HepG2 (cell line): ENCODE data around the gene LRPAP1. TPM values are rescaled to one million over a fixed set of nuclear protein-coding genes. Genes with fewer than 3 reads are reported as not detected.

Experiments
- ARNT ChIP-seq: fragments of 450-650 bp; IDR thresholded peaks from 2 replicates; pipeline ENCODE4 v1.6.1; 2017
- DPF2 ChIP-seq: sonication (generic); formaldehyde crosslinking; IDR thresholded peaks from 2 replicates; pipeline ENCODE4 v1.4.0; 2020; ENCODE audit warnings: mild to moderate bottlenecking, low read depth, missing genetic modification reagents, borderline replicate concordance
- GPN1 ChIP-seq: sonication (generic); formaldehyde crosslinking; IDR thresholded peaks from 2 replicates; pipeline ENCODE4 v1.5.1; 2020; ENCODE audit warnings: missing genetic modification reagents, borderline replicate concordance
- GTF3A ChIP-seq: sonication (generic); formaldehyde crosslinking; conservative IDR thresholded peaks from 2 replicates; pipeline ENCODE4 v1.4.0; 2020; ENCODE audit warnings: mild to moderate bottlenecking, missing genetic modification reagents
- HMG20B ChIP-seq: conservative IDR thresholded peaks from 2 replicates; pipeline ENCODE4 v1.6.1; 2016; ENCODE audit warnings: missing genetic modification reagents, missing compliant biosample characterization
- HNF4A ChIP-seq: sonication (generic); formaldehyde crosslinking; IDR thresholded peaks from 2 replicates; pipeline ENCODE4 v1.4.0; 2020; ENCODE audit warnings: missing genetic modification reagents
- HOXA3 ChIP-seq: sonication (generic); formaldehyde crosslinking; IDR thresholded peaks from 2 replicates; pipeline ENCODE4 v1.5.0; 2020; ENCODE audit warnings: missing genetic modification reagents
- IRX3 ChIP-seq: sonication (generic); formaldehyde crosslinking; IDR thresholded peaks from 2 replicates; pipeline ENCODE4 v1.8.1; 2023; ENCODE audit warnings: mild to moderate bottlenecking, low read depth, missing genetic modification reagents, borderline replicate concordance
- KLF11 ChIP-seq: IDR thresholded peaks from 2 replicates; pipeline ENCODE4 v1.6.1; 2016; ENCODE audit warnings: missing compliant biosample characterization
- KLF13 ChIP-seq: sonication (generic); formaldehyde crosslinking; IDR thresholded peaks from 2 replicates; pipeline ENCODE4 v1.4.0; 2020; ENCODE audit warnings: mild to moderate bottlenecking, missing genetic modification reagents
- LCORL ChIP-seq, 2 experiments: fragments of 450-650 bp in 1 of 2; sonication (generic) in 1 of 2; formaldehyde crosslinking in 1 of 2; IDR thresholded peaks; 2 replicates each; pipeline versions ENCODE4 v1.5.0 to v1.6.1; 2017 to 2020; ENCODE audit warnings: antibody characterized with exemption in 1 of 2, missing genetic modification reagents in 1 of 2
- MIER2 ChIP-seq: IDR thresholded peaks from 2 replicates; pipeline ENCODE4 v1.6.1; 2016; ENCODE audit warnings: missing biosample characterization, missing genetic modification reagents
- MTA1 ChIP-seq: sonication (generic); formaldehyde crosslinking; IDR thresholded peaks from 2 replicates; pipeline ENCODE4 v1.4.0; 2020; ENCODE audit warnings: missing genetic modification reagents, mild to moderate bottlenecking, borderline replicate concordance
- NAIF1 ChIP-seq: sonication (generic); formaldehyde crosslinking; IDR thresholded peaks from 2 replicates; pipeline ENCODE4 v1.5.0; 2020; ENCODE audit warnings: mild to moderate bottlenecking, missing genetic modification reagents, borderline replicate concordance
- SAP130 ChIP-seq: IDR thresholded peaks from 2 replicates; pipeline ENCODE4 v1.6.1; 2016; ENCODE audit warnings: low read depth
- ZBTB7A ChIP-seq: sonication (generic); formaldehyde crosslinking; IDR thresholded peaks from 2 replicates; pipeline ENCODE4 v1.8.0; 2022; ENCODE audit warnings: mild to moderate bottlenecking, missing genetic modification reagents
- ZNF383 ChIP-seq: sonication (generic); formaldehyde crosslinking; IDR thresholded peaks from 2 replicates; pipeline ENCODE4 v1.4.0; 2020; ENCODE audit warnings: missing genetic modification reagents, mild to moderate bottlenecking, borderline replicate concordance
- ZNF431 ChIP-seq: sonication (generic); formaldehyde crosslinking; IDR thresholded peaks from 2 replicates; pipeline ENCODE4 v1.9.0; 2022; ENCODE audit warnings: missing genetic modification reagents, low read depth, mild to moderate bottlenecking, borderline replicate concordance
- ZNF549 ChIP-seq: sonication (generic); formaldehyde crosslinking; IDR thresholded peaks from 2 replicates; pipeline ENCODE4 v1.5.0; 2020; ENCODE audit warnings: missing genetic modification reagents
- ZNF577 ChIP-seq: sonication (generic); formaldehyde crosslinking; IDR thresholded peaks from 2 replicates; pipeline ENCODE4 v1.4.0; 2020; ENCODE audit warnings: mild to moderate bottlenecking, low read depth, missing genetic modification reagents, borderline replicate concordance
- ZNF766 ChIP-seq: sonication (generic); formaldehyde crosslinking; IDR thresholded peaks from 2 replicates; pipeline ENCODE4 v1.5.0; 2020; ENCODE audit warnings: missing genetic modification reagents, borderline replicate concordance
- ZNF790 ChIP-seq: sonication (generic); formaldehyde crosslinking; IDR thresholded peaks from 2 replicates; pipeline ENCODE4 v1.8.0; 2022; ENCODE audit warnings: missing genetic modification reagents, mild to moderate bottlenecking, borderline replicate concordance
- ZNF816 ChIP-seq: sonication (generic); formaldehyde crosslinking; IDR thresholded peaks from 2 replicates; pipeline ENCODE4 v1.8.0; 2022; ENCODE audit warnings: missing genetic modification reagents, mild to moderate bottlenecking, borderline replicate concordance
- ZSCAN29 ChIP-seq: sonication (generic); formaldehyde crosslinking; conservative IDR thresholded peaks from 2 replicates; pipeline ENCODE4 v1.4.0; 2020; ENCODE audit warnings: mild to moderate bottlenecking, missing genetic modification reagents
- polyA plus RNA-seq, 8 experiments: library from polyadenylated mRNA; depleted of rRNA in 3 of 8; stranded (reverse) in 7 of 8; unstranded in 1 of 8; fragments of >200 nt; fragmentation: Illumina TruSeq in 4 of 8; extraction: Trizol in 4 of 8; gene quantifications; 2 replicates each; pipeline versions ENCODE4 v1.2.1 to v1.2.3, GENCODE V29; 2011 to 2016; ENCODE audit warnings: low read depth in 4 of 8, missing spikeins in 1 of 8, mixed read lengths in 1 of 8; ENCODE audit not compliant: insufficient read depth in 1 of 8
- total RNA-seq, 5 experiments: library from RNA; depleted of rRNA; stranded (reverse); fragments of >200 nt; fragmentation: Illumina TruSeq; extraction: Trizol; gene quantifications; 2 replicates each; pipeline ENCODE4 v1.2.3, GENCODE V29; 2016; ENCODE audit warnings: low read depth in 1 of 5
- TF ChIP-seq, protein P1 (sequence below): sonication (generic); formaldehyde crosslinking; IDR thresholded peaks from 2 replicates; pipeline ENCODE4 v1.4.0; 2020; ENCODE audit warnings: low read depth, mild to moderate bottlenecking, missing genetic modification reagents
- TF ChIP-seq, protein P2 (sequence below): IDR thresholded peaks from 2 replicates; pipeline ENCODE4 v1.6.1; 2012; ENCODE audit warnings: inconsistent platforms
- TF ChIP-seq, protein P3 (sequence below): sonication (generic); formaldehyde crosslinking; IDR thresholded peaks from 2 replicates; pipeline ENCODE4 v1.4.0; 2020; ENCODE audit warnings: mild to moderate bottlenecking, missing genetic modification reagents
- TF ChIP-seq, protein P4 (sequence below): sonication (generic); formaldehyde crosslinking; IDR thresholded peaks from 2 replicates; pipeline ENCODE4 v1.8.0; 2023; ENCODE audit warnings: mild to moderate bottlenecking, missing genetic modification reagents
- TF ChIP-seq, protein P5 (sequence below): IDR thresholded peaks from 2 replicates; pipeline ENCODE4 v1.6.1; 2016

The LRPAP1 gene
- total and polyA plus RNA-seq, 2 of the 13 experiments (the other 11 are each of a cell fraction or from before 2014, with no cell fraction given): 153 to 191 TPM

DNA sequence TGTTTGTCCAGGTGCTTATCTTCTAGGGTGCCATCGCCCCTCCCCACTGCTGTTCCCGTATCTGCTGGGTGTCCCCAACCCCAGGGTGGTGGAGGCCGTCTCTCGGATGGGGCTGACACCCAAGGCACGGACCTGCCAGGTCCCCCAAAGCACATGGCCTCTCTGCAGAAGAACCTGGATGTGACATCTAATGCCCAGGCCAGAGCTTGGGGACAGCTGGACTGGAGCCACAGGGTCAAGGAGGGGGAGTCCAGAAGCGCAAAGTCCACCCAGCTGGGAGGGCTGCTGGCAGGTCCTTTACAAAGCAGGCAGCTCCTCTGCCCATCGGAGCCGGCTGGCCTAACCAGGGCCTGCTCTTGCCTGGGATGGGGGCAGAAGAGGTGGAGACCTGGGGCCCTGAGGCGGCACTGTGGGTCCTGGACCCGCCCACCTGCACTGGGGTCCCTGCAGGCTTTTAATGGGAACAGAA is 69.9 kb downstream of the LRPAP1 start (continued):
- TF ChIP-seq ZNF431 (CRISPR knock-in tag) (no peak), ZNF383 (CRISPR knock-in tag) (no peak), HNF4A (CRISPR knock-in tag) (peak; percentile 91), ZNF549 (no peak), SAP130 (CRISPR knock-in tag) (0 out of 2 replicates have a peak, but pooled peaks have one; percentile 26), HMG20B (no peak), ZNF790 (CRISPR knock-in tag) (no peak), KLF11 (CRISPR knock-in tag) (no peak), KLF13 (CRISPR knock-in tag) (no peak), ZNF816 (no peak), ZNF577 (CRISPR knock-in tag) (no peak), GTF3A (CRISPR knock-in tag) (no peak), MIER2 (CRISPR knock-in tag) (no peak), IRX3 (CRISPR knock-in tag) (no peak), NAIF1 (CRISPR knock-in tag) (no peak), DPF2 (CRISPR knock-in tag) (no peak), ZNF766 (CRISPR knock-in tag) (no peak), GPN1 (CRISPR knock-in tag) (no peak), HOXA3 (CRISPR knock-in tag) (no peak), MTA1 (CRISPR knock-in tag) (no peak), ARNT (no peak), ZSCAN29 (no peak), LCORL (IDR thresholded peaks at IDR 0.05) (no peak), LCORL (CRISPR knock-in tag; IDR thresholded peaks at IDR 0.05) (0 out of 2 replicates have a peak, but pooled peaks have one; percentile 25), ZBTB7A (CRISPR knock-in tag) (0 out of 2 replicates have a peak, but pooled peaks have one; percentile 40)
- TF ChIP-seq, protein P1, sequence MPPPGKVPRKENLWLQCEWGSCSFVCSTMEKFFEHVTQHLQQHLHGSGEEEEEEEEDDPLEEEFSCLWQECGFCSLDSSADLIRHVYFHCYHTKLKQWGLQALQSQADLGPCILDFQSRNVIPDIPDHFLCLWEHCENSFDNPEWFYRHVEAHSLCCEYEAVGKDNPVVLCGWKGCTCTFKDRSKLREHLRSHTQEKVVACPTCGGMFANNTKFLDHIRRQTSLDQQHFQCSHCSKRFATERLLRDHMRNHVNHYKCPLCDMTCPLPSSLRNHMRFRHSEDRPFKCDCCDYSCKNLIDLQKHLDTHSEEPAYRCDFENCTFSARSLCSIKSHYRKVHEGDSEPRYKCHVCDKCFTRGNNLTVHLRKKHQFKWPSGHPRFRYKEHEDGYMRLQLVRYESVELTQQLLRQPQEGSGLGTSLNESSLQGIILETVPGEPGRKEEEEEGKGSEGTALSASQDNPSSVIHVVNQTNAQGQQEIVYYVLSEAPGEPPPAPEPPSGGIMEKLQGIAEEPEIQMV: no peak
- TF ChIP-seq, protein P2, sequence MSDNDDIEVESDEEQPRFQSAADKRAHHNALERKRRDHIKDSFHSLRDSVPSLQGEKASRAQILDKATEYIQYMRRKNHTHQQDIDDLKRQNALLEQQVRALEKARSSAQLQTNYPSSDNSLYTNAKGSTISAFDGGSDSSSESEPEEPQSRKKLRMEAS: no peak
- TF ChIP-seq, protein P3, sequence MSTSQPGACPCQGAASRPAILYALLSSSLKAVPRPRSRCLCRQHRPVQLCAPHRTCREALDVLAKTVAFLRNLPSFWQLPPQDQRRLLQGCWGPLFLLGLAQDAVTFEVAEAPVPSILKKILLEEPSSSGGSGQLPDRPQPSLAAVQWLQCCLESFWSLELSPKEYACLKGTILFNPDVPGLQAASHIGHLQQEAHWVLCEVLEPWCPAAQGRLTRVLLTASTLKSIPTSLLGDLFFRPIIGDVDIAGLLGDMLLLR: no peak
- TF ChIP-seq, protein P4, sequence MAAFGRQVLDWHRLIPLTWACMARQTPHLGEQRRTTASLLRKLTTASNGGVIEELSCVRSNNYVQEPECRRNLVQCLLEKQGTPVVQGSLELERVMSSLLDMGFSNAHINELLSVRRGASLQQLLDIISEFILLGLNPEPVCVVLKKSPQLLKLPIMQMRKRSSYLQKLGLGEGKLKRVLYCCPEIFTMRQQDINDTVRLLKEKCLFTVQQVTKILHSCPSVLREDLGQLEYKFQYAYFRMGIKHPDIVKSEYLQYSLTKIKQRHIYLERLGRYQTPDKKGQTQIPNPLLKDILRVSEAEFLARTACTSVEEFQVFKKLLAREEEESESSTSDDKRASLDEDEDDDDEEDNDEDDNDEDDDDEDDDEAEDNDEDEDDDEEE (CRISPR knock-in tag): no peak
- TF ChIP-seq, protein P5, sequence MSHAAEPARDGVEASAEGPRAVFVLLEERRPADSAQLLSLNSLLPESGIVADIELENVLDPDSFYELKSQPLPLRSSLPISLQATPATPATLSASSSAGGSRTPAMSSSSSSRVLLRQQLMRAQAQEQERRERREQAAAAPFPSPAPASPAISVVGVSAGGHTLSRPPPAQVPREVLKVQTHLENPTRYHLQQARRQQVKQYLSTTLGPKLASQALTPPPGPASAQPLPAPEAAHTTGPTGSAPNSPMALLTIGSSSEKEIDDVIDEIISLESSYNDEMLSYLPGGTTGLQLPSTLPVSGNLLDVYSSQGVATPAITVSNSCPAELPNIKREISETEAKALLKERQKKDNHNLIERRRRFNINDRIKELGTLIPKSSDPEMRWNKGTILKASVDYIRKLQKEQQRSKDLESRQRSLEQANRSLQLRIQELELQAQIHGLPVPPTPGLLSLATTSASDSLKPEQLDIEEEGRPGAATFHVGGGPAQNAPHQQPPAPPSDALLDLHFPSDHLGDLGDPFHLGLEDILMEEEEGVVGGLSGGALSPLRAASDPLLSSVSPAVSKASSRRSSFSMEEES: no peak
